ENCODE data around the gene PRKN.

Gene PRKN

DNA sequence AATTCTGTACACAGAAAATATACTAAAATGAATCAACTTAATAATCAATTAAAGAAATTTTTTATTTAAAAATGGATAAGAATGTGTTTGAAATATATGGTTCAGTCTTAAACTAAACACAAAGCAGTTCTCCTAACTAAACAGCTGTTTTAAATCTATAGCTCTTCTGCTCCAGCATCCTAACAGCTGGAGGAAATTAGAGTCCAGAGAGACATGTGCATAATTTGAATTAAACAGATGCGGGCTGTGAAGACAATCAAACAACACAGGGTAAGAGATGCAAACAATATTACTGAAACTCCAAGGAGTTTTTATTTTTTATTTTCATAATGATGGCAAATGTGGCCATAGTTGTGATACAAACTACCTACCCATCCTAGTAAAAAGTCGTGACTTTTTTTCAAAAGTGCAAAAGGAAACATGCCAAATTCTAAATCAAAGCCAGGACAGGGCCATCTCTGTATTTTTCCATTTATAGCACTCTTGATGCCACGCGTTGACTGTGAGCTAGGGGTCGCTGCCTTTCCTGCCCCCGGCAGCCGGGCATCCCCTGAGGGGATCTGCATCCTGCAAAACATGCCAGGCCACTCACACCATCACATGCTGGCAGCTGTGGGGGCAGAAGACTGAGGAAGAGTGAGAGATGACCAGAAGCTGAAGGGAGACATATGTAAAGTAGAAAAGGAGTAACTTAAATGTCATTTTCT lies 310.6 kb downstream of the PRKN start:
- no peaks in the 10 kb centered on the region for H3K27me3 ChIP-seq (ENCODE audit: insufficient read depth, poor library complexity, severe bottlenecking)
- no peak for TF ChIP-seq SPI1 (IDR thresholded peaks at IDR 0.05; ENCODE audit: borderline replicate concordance, low read depth)
- TF ChIP-seq POLR2AphosphoS5 (IDR thresholded peaks at IDR 0.05; ENCODE audit: low read depth), result no peak
- TF ChIP-seq GABPA (IDR thresholded peaks at IDR 0.05; ENCODE audit: low read depth), result no peak
- TF ChIP-seq, protein P1, sequence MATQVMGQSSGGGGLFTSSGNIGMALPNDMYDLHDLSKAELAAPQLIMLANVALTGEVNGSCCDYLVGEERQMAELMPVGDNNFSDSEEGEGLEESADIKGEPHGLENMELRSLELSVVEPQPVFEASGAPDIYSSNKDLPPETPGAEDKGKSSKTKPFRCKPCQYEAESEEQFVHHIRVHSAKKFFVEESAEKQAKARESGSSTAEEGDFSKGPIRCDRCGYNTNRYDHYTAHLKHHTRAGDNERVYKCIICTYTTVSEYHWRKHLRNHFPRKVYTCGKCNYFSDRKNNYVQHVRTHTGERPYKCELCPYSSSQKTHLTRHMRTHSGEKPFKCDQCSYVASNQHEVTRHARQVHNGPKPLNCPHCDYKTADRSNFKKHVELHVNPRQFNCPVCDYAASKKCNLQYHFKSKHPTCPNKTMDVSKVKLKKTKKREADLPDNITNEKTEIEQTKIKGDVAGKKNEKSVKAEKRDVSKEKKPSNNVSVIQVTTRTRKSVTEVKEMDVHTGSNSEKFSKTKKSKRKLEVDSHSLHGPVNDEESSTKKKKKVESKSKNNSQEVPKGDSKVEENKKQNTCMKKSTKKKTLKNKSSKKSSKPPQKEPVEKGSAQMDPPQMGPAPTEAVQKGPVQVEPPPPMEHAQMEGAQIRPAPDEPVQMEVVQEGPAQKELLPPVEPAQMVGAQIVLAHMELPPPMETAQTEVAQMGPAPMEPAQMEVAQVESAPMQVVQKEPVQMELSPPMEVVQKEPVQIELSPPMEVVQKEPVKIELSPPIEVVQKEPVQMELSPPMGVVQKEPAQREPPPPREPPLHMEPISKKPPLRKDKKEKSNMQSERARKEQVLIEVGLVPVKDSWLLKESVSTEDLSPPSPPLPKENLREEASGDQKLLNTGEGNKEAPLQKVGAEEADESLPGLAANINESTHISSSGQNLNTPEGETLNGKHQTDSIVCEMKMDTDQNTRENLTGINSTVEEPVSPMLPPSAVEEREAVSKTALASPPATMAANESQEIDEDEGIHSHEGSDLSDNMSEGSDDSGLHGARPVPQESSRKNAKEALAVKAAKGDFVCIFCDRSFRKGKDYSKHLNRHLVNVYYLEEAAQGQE (IDR thresholded peaks at IDR 0.05; ENCODE audit: insufficient replicate concordance, low read depth), result no peak
- TF ChIP-seq, protein P2, sequence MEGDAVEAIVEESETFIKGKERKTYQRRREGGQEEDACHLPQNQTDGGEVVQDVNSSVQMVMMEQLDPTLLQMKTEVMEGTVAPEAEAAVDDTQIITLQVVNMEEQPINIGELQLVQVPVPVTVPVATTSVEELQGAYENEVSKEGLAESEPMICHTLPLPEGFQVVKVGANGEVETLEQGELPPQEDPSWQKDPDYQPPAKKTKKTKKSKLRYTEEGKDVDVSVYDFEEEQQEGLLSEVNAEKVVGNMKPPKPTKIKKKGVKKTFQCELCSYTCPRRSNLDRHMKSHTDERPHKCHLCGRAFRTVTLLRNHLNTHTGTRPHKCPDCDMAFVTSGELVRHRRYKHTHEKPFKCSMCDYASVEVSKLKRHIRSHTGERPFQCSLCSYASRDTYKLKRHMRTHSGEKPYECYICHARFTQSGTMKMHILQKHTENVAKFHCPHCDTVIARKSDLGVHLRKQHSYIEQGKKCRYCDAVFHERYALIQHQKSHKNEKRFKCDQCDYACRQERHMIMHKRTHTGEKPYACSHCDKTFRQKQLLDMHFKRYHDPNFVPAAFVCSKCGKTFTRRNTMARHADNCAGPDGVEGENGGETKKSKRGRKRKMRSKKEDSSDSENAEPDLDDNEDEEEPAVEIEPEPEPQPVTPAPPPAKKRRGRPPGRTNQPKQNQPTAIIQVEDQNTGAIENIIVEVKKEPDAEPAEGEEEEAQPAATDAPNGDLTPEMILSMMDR (IDR thresholded peaks at IDR 0.05; ENCODE audit: insufficient read depth, low read length), result no peak
- no peak for DNase-seq (ENCODE audit: low read depth in 1 of 2, low spot score in 1 of 2)
- H3K27ac ChIP-seq (replicated peaks), result no peak overlapping the region
- no peak overlapping the region for H3K4me3 ChIP-seq (replicated peaks; ENCODE audit: insufficient read depth, low read length)

DNA sequence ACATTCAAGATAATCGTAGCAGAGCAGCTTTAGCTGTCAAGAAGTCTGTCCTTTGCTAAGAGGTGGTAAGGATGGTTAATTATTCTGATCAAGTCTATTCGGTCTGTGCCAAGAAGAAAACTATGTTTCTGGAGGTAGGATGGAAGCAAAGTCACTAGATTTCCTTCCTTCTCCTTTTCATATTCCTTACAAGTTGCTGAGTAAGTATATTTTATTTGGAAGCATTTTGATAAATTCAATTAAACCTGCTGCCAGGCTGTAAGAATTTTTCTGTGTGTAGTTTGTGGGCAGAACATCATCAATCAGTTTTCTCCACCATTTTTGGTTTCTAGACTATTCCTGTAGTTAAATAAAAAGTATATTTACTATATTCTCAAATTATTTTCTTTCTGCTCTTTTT lies 311.3 kb downstream of the PRKN start:
- Histone ChIP-seq H3K27me3 (ENCODE audit: insufficient read depth, poor library complexity, severe bottlenecking) (peaks cover under 1% of the 10 kb centered on the region), H3K27ac (replicated peaks) (no peak overlapping the region)
- TF ChIP-seq SPI1 (IDR thresholded peaks at IDR 0.05; ENCODE audit: borderline replicate concordance, low read depth), result no peak
- TF ChIP-seq, protein P1 (IDR thresholded peaks at IDR 0.05; ENCODE audit: insufficient replicate concordance, low read depth), result no peak
- TF ChIP-seq POLR2AphosphoS5 (IDR thresholded peaks at IDR 0.05; ENCODE audit: low read depth), result no peak
- TF ChIP-seq, protein P2 (IDR thresholded peaks at IDR 0.05; ENCODE audit: insufficient read depth, low read length), result no peak
- TF ChIP-seq GABPA (IDR thresholded peaks at IDR 0.05; ENCODE audit: low read depth), result no peak

DNA sequence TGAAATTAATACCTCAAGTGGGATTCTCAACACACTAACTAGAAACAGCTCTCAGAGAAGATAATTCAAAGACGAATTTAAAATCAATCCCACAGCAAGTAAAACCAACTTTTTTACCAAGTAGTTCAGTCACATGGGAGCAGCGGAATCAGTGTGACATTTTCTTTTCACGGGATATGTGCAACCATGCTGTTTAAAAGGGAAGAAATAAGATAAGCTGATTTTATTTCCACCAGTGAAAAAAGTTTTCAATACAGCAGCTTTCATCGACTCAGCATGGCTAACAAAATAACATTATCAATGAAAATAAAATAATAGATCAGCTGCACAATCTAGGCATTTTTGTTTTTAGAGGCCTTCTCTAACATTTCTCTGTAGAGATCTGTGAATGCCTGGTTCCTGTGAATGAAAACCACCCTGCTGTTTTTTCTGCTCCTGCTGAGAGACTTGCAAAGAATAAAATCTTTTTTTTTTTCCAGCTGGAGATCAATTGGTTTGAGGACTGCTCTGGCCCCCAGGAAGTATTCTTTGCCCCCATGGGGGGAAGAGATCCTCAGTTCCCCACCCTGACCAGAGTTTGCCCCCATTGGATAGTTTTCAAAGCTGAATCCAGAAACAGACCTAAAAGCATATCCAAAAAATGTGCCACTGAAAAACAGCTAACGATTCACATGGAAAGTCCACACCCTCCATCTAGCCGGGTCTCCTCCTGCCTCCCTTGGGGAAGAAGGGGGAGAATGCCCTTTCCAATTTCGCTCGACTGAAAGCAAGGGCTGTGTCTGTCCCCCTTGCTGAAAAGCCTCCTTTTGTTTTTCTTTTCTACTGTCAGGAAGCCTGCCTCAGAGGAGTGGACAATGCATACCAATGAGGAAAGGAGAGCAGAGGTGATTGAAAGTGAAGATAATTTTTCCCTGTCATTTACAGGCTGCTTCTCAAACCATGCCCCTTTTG lies 317.6 kb downstream of the PRKN start:
- Histone ChIP-seq H3K4me3 (replicated peaks; ENCODE audit: insufficient read depth, low read length) (no peak overlapping the region), H3K27ac (replicated peaks) (no peak overlapping the region), H3K27me3 (ENCODE audit: insufficient read depth, poor library complexity, severe bottlenecking) (peaks cover 3% of the 10 kb centered on the region)
- TF ChIP-seq GABPA (IDR thresholded peaks at IDR 0.05; ENCODE audit: low read depth), result no peak
- TF ChIP-seq, protein P1 (IDR thresholded peaks at IDR 0.05; ENCODE audit: insufficient replicate concordance, low read depth), result no peak
- TF ChIP-seq SPI1 (IDR thresholded peaks at IDR 0.05; ENCODE audit: borderline replicate concordance, low read depth), result no peak
- no peak for TF ChIP-seq POLR2AphosphoS5 (IDR thresholded peaks at IDR 0.05; ENCODE audit: low read depth)
- TF ChIP-seq, protein P2 (IDR thresholded peaks at IDR 0.05; ENCODE audit: insufficient read depth, low read length), result no peak
- no peak for DNase-seq (ENCODE audit: low read depth in 1 of 2, low spot score in 1 of 2)

More for the DNA sequence above, 311.3 kb downstream of the PRKN start:
- DNase-seq (ENCODE audit: low read depth in 1 of 2, low spot score in 1 of 2), result no peak
- no peak overlapping the region for H3K4me3 ChIP-seq (replicated peaks; ENCODE audit: insufficient read depth, low read length)
